ENCODE data around the gene TRPM6.
"Not testable (repeated sequence)": the region's sequence is repeated elsewhere in the genome, so short reads cannot be mapped to it uniquely, and the experiment has no call there.

TRPM6 gene

DNA sequence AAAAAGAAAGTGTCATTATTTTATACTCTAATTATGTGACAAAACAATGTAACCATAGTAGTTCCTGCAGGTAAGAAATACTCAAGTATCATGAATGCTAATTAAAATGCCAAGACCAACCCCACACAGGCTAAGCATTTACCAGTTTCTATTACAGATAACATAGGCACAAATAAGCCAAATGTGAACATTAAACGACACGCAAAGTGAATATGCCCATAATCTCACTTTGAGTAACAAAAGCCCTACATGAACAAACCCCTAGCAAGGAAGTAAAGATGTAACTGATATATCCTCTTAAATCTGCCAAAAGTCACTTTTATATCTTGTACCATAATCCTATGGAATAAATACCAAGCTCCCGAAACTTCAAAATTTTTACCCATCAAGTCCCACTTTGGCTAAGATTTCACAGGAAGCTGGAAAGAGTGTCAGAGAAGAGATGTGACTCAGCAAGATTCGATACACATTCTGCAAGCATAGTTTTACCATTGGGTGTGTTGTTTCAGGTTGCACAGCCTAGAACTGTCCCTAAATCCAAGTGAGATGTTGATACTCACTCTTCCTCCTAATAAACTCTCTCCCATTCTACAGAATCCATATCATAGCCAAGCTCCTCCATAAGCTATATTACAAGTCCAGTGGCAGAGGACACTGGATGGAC, 28.8 kb downstream of the TRPM6 start:
- no peak overlapping the region for H3K4me2 ChIP-seq (ENCODE audit: low read length)
- TF ChIP-seq, protein P1, sequence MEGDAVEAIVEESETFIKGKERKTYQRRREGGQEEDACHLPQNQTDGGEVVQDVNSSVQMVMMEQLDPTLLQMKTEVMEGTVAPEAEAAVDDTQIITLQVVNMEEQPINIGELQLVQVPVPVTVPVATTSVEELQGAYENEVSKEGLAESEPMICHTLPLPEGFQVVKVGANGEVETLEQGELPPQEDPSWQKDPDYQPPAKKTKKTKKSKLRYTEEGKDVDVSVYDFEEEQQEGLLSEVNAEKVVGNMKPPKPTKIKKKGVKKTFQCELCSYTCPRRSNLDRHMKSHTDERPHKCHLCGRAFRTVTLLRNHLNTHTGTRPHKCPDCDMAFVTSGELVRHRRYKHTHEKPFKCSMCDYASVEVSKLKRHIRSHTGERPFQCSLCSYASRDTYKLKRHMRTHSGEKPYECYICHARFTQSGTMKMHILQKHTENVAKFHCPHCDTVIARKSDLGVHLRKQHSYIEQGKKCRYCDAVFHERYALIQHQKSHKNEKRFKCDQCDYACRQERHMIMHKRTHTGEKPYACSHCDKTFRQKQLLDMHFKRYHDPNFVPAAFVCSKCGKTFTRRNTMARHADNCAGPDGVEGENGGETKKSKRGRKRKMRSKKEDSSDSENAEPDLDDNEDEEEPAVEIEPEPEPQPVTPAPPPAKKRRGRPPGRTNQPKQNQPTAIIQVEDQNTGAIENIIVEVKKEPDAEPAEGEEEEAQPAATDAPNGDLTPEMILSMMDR (IDR thresholded peaks at IDR 0.05; ENCODE audit: low read depth, low read length, poor library complexity, severe bottlenecking) = no peak
- TF ChIP-seq EZH2phosphoT487 (IDR thresholded peaks at IDR 0.05; ENCODE audit: borderline replicate concordance, low read length) = no peak
- no peaks in the 10 kb centered on the region for H4K20me1 ChIP-seq (ENCODE audit: control insufficient read depth, insufficient read depth, low read depth, low read length)
- H3K4me1 ChIP-seq (ENCODE audit: control insufficient read depth, low read length) = no peaks in the 10 kb centered on the region
- H3K9me3 ChIP-seq (ENCODE audit: control insufficient read depth, insufficient read depth, low read length) = no peaks in the 10 kb centered on the region
- H3K36me3 ChIP-seq (ENCODE audit: control insufficient read depth, low read length) = no peaks in the 10 kb centered on the region
- no peak overlapping the region for H3K27ac ChIP-seq (ENCODE audit: low read depth, low read length)
- no peaks in the 10 kb centered on the region for H3K79me2 ChIP-seq (ENCODE audit: control insufficient read depth, low read length)
- no peaks in the 10 kb centered on the region for H3K9me2 ChIP-seq (replicated peaks; ENCODE audit: control insufficient read depth, low read length)
- H3K4me3 ChIP-seq (ENCODE audit: low read length) = no peak overlapping the region
- peaks cover 7% of the 10 kb centered on the region for H3K27me3 ChIP-seq (ENCODE audit: control insufficient read depth, low read length)
- H3F3A ChIP-seq (ENCODE audit: control insufficient read depth, insufficient read depth) = no peaks in the 10 kb centered on the region

DNA sequence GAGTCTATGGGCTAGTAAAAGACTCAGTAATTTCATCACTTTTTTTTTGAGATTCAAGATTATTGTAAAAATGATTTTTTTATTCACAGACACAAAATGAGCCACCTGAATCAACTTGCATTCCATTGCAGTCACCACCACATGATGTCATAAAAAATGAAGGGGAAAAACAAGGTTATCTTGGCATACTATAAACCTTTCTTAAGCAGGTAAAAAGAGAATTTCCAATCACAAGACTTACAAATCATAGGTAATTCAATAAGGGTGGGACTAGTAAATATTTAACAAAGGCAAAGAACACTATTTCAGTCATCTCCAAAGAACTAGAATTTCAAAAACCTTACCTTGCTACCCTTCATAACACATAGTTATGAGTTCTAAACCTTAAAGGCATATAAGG, 30.7 kb downstream of the TRPM6 start:
- no peak overlapping the region for H3K4me2 ChIP-seq (ENCODE audit: low read length)
- H3K27me3 ChIP-seq (ENCODE audit: control insufficient read depth, low read length) = peaks cover 7% of the 10 kb centered on the region
- H3K27ac ChIP-seq (ENCODE audit: low read depth, low read length) = no peak overlapping the region
- H4K20me1 ChIP-seq (ENCODE audit: control insufficient read depth, insufficient read depth, low read depth, low read length) = no peaks in the 10 kb centered on the region
- H3K9me3 ChIP-seq (ENCODE audit: control insufficient read depth, insufficient read depth, low read length) = no peaks in the 10 kb centered on the region
- H3K4me1 ChIP-seq (ENCODE audit: control insufficient read depth, low read length) = no peaks in the 10 kb centered on the region
- no peaks in the 10 kb centered on the region for H3K79me2 ChIP-seq (ENCODE audit: control insufficient read depth, low read length)
- H3K36me3 ChIP-seq (ENCODE audit: control insufficient read depth, low read length) = no peaks in the 10 kb centered on the region
- TF ChIP-seq, protein P1 (IDR thresholded peaks at IDR 0.05; ENCODE audit: low read depth, low read length, poor library complexity, severe bottlenecking) = no peak
- no peak overlapping the region for H3K4me3 ChIP-seq (ENCODE audit: low read length)
- H3K9me2 ChIP-seq (replicated peaks; ENCODE audit: control insufficient read depth, low read length) = no peaks in the 10 kb centered on the region
- H3F3A ChIP-seq (ENCODE audit: control insufficient read depth, insufficient read depth) = no peaks in the 10 kb centered on the region

DNA sequence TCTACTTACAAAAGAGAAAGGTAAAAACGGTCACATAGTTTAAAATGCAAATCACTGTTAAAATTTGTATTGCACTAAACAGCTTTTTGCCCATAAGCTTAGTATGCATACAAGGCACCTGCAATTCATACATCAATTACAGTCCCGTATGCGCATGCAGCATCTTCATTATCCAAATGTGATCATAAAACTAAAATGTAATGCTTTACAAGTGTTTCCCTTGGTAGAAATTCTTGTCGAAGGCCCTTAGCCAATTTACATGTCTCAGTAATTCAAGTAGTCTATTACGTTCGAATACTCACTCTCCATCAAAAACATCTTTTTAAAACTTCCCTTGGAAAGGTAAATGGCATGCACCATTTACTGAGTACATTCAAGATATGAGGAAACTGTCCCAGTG, 32.6 kb downstream of the TRPM6 start:
- no peaks in the 10 kb centered on the region for H3K79me2 ChIP-seq (ENCODE audit: control insufficient read depth, low read length)
- no peak overlapping the region for H3K27ac ChIP-seq (ENCODE audit: low read depth, low read length)
- H3K4me1 ChIP-seq (ENCODE audit: control insufficient read depth, low read length) = no peaks in the 10 kb centered on the region
- no peaks in the 10 kb centered on the region for H4K20me1 ChIP-seq (ENCODE audit: control insufficient read depth, insufficient read depth, low read depth, low read length)
- H3K27me3 ChIP-seq (ENCODE audit: control insufficient read depth, low read length) = peaks cover 7% of the 10 kb centered on the region
- no peaks in the 10 kb centered on the region for H3K9me3 ChIP-seq (ENCODE audit: control insufficient read depth, insufficient read depth, low read length)
- no peaks in the 10 kb centered on the region for H3F3A ChIP-seq (ENCODE audit: control insufficient read depth, insufficient read depth)
- no peaks in the 10 kb centered on the region for H3K36me3 ChIP-seq (ENCODE audit: control insufficient read depth, low read length)
- H3K4me2 ChIP-seq (ENCODE audit: low read length) = no peak overlapping the region
- H3K9me2 ChIP-seq (replicated peaks; ENCODE audit: control insufficient read depth, low read length) = no peaks in the 10 kb centered on the region
- no peak overlapping the region for H3K4me3 ChIP-seq (ENCODE audit: low read length)
- no peak for TF ChIP-seq EZH2phosphoT487 (IDR thresholded peaks at IDR 0.05; ENCODE audit: borderline replicate concordance, low read length)
- TF ChIP-seq, protein P1 (IDR thresholded peaks at IDR 0.05; ENCODE audit: low read depth, low read length, poor library complexity, severe bottlenecking) = no peak

DNA sequence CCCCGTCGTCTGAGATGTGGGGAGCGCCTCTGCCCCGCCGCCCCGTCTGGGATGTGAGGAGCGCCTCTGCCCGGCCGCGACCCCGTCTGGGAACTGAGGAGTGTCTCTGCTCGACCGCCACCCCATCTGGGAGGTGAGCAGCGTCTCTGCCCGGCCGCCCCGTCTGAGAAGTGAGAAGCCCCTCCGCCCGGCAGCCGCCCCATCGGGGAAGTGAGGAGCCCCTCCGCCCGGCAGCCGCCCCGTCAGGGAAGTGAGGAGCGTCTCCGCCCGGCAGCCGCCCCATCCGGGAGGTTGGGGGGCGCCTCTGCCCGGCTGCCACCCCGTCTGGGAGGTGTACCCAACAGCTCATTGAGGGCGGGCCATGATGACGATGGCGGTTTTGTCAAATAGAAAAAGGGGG, 34.7 kb downstream of the TRPM6 start:
- not testable (repeated sequence) for H3K79me2 ChIP-seq (ENCODE audit: control insufficient read depth, low read length); H3K9me2 ChIP-seq (replicated peaks; ENCODE audit: control insufficient read depth, low read length)

More for the DNA sequence above, 34.7 kb downstream of the TRPM6 start:
- not testable (repeated sequence) for H3K4me2 ChIP-seq (ENCODE audit: low read length); H3K9me3 ChIP-seq (ENCODE audit: control insufficient read depth, insufficient read depth, low read length); H3K4me3 ChIP-seq (ENCODE audit: low read length); H3K27me3 ChIP-seq (ENCODE audit: control insufficient read depth, low read length); H3K27ac ChIP-seq (ENCODE audit: low read depth, low read length); H3K36me3 ChIP-seq (ENCODE audit: control insufficient read depth, low read length); H4K20me1 ChIP-seq (ENCODE audit: control insufficient read depth, insufficient read depth, low read depth, low read length); H3F3A ChIP-seq (ENCODE audit: control insufficient read depth, insufficient read depth); H3K4me1 ChIP-seq (ENCODE audit: control insufficient read depth, low read length)

Measured in DOHH2 (cell line).